ENCODE measurements around the gene GSDMA. TPM values are rescaled to one million over a fixed set of nuclear protein-coding genes. Genes with fewer than 3 reads are reported as not detected.
A peak's percentile ranks its signal among the peaks of the same experiment; 100 is the strongest.

Gene GSDMA
- total and polyA plus RNA-seq, 2 experiments from 2014 or later, result 0.08 TPM; not detected in 1

DNA sequence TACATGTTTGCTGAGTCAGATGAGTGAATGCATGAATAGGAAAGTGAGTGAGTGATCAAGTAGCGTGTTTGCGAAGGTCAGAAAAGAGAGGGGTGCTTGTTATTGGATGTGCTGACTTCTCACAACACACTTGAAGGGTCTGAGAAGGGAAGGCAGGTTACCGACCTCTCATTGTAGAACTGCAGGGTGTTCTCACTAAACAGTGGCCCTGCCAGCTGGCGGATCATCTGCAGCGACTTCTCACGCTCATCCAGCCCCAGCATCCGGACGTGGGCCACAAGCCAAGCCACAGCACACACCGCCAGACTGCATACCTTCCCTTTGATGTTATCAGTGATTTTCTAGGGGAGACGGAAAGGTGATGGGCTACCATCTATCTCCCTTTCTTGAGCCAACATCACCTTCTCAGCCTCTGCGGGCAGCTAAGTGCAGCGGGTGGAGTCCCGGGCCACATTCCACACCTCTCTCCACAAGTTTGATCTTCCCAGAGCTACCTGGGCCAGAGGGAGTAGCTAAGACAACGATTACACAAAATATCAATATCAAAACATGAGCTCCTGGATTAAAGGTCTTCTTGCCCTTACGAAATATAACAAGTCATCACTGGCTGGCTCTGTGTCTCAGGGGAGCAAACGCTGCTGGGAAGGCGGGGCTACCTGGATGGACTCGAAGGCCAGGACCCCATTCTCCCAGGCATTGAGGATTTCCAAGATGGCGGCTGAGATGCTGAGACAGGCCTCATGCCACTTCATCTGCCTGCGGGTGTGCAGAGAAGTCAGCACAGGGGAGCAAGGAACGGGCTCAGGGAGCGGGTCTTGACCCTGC, 63.4 kb downstream of the GSDMA start:
- H3K4me2 ChIP-seq, result no peak overlapping the region
- no peaks in the 10 kb centered on the region for H3K9me3 ChIP-seq (ENCODE audit: low read depth)
- TF ChIP-seq, protein P1, sequence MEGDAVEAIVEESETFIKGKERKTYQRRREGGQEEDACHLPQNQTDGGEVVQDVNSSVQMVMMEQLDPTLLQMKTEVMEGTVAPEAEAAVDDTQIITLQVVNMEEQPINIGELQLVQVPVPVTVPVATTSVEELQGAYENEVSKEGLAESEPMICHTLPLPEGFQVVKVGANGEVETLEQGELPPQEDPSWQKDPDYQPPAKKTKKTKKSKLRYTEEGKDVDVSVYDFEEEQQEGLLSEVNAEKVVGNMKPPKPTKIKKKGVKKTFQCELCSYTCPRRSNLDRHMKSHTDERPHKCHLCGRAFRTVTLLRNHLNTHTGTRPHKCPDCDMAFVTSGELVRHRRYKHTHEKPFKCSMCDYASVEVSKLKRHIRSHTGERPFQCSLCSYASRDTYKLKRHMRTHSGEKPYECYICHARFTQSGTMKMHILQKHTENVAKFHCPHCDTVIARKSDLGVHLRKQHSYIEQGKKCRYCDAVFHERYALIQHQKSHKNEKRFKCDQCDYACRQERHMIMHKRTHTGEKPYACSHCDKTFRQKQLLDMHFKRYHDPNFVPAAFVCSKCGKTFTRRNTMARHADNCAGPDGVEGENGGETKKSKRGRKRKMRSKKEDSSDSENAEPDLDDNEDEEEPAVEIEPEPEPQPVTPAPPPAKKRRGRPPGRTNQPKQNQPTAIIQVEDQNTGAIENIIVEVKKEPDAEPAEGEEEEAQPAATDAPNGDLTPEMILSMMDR (IDR thresholded peaks at IDR 0.05; ENCODE audit: poor library complexity), result no peak
- TF ChIP-seq EZH2 (IDR thresholded peaks at IDR 0.05; ENCODE audit: borderline replicate concordance) (no peak), EZH2phosphoT487 (IDR thresholded peaks at IDR 0.05; ENCODE audit: low read depth, severe bottlenecking, unreplicated experiment) (no peak)
- no peaks in the 10 kb centered on the region for H3K79me2 ChIP-seq
- no peak overlapping the region for H2AFZ ChIP-seq
- peak; percentile 5 for DNase-seq (ENCODE audit: low spot score)
- H4K20me1 ChIP-seq (ENCODE audit: insufficient read depth, poor library complexity, severe bottlenecking), result no peaks in the 10 kb centered on the region
- H3K36me3 ChIP-seq (replicated peaks; ENCODE audit: insufficient read depth, low read depth), result no peaks in the 10 kb centered on the region
- H3K4me3 ChIP-seq, result no peak overlapping the region
- no peak overlapping the region for H3K27ac ChIP-seq
- WGBS (ENCODE audit: low lambda C conversion rate, missing lambda C conversion rate), result 96% methylated on average over 22 of the region's 22 CpGs
- H3K27me3 ChIP-seq, result no peaks in the 10 kb centered on the region
- no peaks in the 10 kb centered on the region for H3K9me2 ChIP-seq (replicated peaks; ENCODE audit: insufficient read depth)
- no peaks in the 10 kb centered on the region for H3K4me1 ChIP-seq (ENCODE audit: insufficient read depth)

- H3K9me2 ChIP-seq (replicated peaks; ENCODE audit: insufficient read depth), result no peaks in the 10 kb centered on the region
- H2AFZ ChIP-seq, result no peak overlapping the region
- no peaks in the 10 kb centered on the region for H3K36me3 ChIP-seq (replicated peaks; ENCODE audit: insufficient read depth, low read depth)
- H3K4me1 ChIP-seq (ENCODE audit: insufficient read depth), result no peaks in the 10 kb centered on the region
- H3K27ac ChIP-seq, result no peak overlapping the region
- H3K27me3 ChIP-seq, result no peaks in the 10 kb centered on the region
- H3K4me3 ChIP-seq, result no peak overlapping the region
- peak; percentile 91 for DNase-seq (ENCODE audit: low spot score)
- no peaks in the 10 kb centered on the region for H3K9me3 ChIP-seq (ENCODE audit: low read depth)
- TF ChIP-seq, protein P1 (IDR thresholded peaks at IDR 0.05; ENCODE audit: poor library complexity), result peak; percentile 84
- no peak for TF ChIP-seq EZH2 (IDR thresholded peaks at IDR 0.05; ENCODE audit: borderline replicate concordance)
- H4K20me1 ChIP-seq (ENCODE audit: insufficient read depth, poor library complexity, severe bottlenecking), result no peaks in the 10 kb centered on the region
- H3K4me2 ChIP-seq, result no peak overlapping the region
- WGBS (ENCODE audit: low lambda C conversion rate, missing lambda C conversion rate), result 63% methylated on average over 29 of the region's 33 CpGs
- no peaks in the 10 kb centered on the region for H3K79me2 ChIP-seq
Observed at GRCh38 chr17:40026816-40027613, 64.2 kb downstream of the GSDMA start.

Small RNA genes lying within 50 kb of the gene (microRNA-seq; reads per million reads assigned to microRNA genes)
- not detected for gene MIR6884

Small RNA genes lying within 50 kb of the gene (small RNA-seq; reads per million reads assigned to genes)
- gene SNORD124, result 1,673 reads per million, percentile 99 among the genes with 10 or more reads in this experiment

Other genes starting within 250 kb of the GSDMA start
- 37.2 and 72.6 TPM in 2 replicates for gene MIEN1, start 232.5 kb upstream of the GSDMA start, total RNA-seq
- gene MIEN1, start 232.5 kb upstream of the GSDMA start, polyA plus RNA-seq, result 129 and 133 TPM in 2 replicates
- 19.0 and 22.8 TPM in 2 replicates for gene GRB7, start 225.1 kb upstream of the GSDMA start, total RNA-seq
- 29.4 and 29.7 TPM in 2 replicates for gene GRB7, start 225.1 kb upstream of the GSDMA start, polyA plus RNA-seq
- gene IKZF3, start 98.7 kb upstream of the GSDMA start, total RNA-seq, result under 0.01 TPM in 1 of 2 replicates, not detected in the other
- gene IKZF3, start 98.7 kb upstream of the GSDMA start, polyA plus RNA-seq, result not detected in 2 replicates
- gene ZPBP2, start 94.8 kb upstream of the GSDMA start, total RNA-seq, result not detected in 2 replicates
- not detected in 2 replicates for gene ZPBP2, start 94.8 kb upstream of the GSDMA start, polyA plus RNA-seq
- 7.9 and 10.3 TPM in 2 replicates for gene GSDMB, start 44.4 kb upstream of the GSDMA start, total RNA-seq
- gene GSDMB, start 44.4 kb upstream of the GSDMA start, polyA plus RNA-seq, result 6.4 and 6.9 TPM in 2 replicates
- gene ORMDL3, start 35.4 kb upstream of the GSDMA start, total RNA-seq, result 52.8 and 73.3 TPM in 2 replicates
- 33.3 and 56.4 TPM in 2 replicates for gene ORMDL3, start 35.4 kb upstream of the GSDMA start, polyA plus RNA-seq
- gene LRRC3C, start 35.3 kb upstream of the GSDMA start, total RNA-seq, result 0.57 TPM in 1 of 2 replicates, not detected in the other
- gene LRRC3C, start 35.3 kb upstream of the GSDMA start, polyA plus RNA-seq, result not detected in 2 replicates
- 71.9 and 92.1 TPM in 2 replicates for gene PSMD3, start 17.8 kb downstream of the GSDMA start, total RNA-seq
- 114 and 124 TPM in 2 replicates for gene PSMD3, start 17.8 kb downstream of the GSDMA start, polyA plus RNA-seq
- gene CSF3, start 52.4 kb downstream of the GSDMA start, total RNA-seq, result 0.12 TPM in 1 of 2 replicates, not detected in the other
- 0.36 TPM in 1 of 2 replicates, not detected in the other for gene CSF3, start 52.4 kb downstream of the GSDMA start, polyA plus RNA-seq
- 55.7 and 66.8 TPM in 2 replicates for gene MED24, start 91.4 kb downstream of the GSDMA start, total RNA-seq
- gene MED24, start 91.4 kb downstream of the GSDMA start, polyA plus RNA-seq, result 69.8 and 69.9 TPM in 2 replicates
- gene THRA, start 100.0 kb downstream of the GSDMA start, total RNA-seq, result 35.3 and 40.2 TPM in 2 replicates
- gene THRA, start 100.0 kb downstream of the GSDMA start, polyA plus RNA-seq, result 20.7 and 22.5 TPM in 2 replicates
- 2.3 and 3.0 TPM in 2 replicates for gene NR1D1, start 137.6 kb downstream of the GSDMA start, total RNA-seq
- 6.9 and 7.1 TPM in 2 replicates for gene NR1D1, start 137.6 kb downstream of the GSDMA start, polyA plus RNA-seq
- gene MSL1, start 159.0 kb downstream of the GSDMA start, total RNA-seq, result 71.9 and 81.6 TPM in 2 replicates
- 26.7 and 31.4 TPM in 2 replicates for gene MSL1, start 159.0 kb downstream of the GSDMA start, polyA plus RNA-seq
- gene CASC3, start 177.5 kb downstream of the GSDMA start, total RNA-seq, result 26.7 and 30.2 TPM in 2 replicates
- gene CASC3, start 177.5 kb downstream of the GSDMA start, polyA plus RNA-seq, result 33.0 and 37.5 TPM in 2 replicates
- 4.0 and 4.9 TPM in 2 replicates for gene RAPGEFL1, start 214.5 kb downstream of the GSDMA start, total RNA-seq
- gene RAPGEFL1, start 214.5 kb downstream of the GSDMA start, polyA plus RNA-seq, result 4.2 and 6.0 TPM in 2 replicates